HG03558 (cell line): ENCODE measurements around the gene TMEM205.
"Not testable (repeated sequence)": the region's sequence is repeated elsewhere in the genome, so short reads cannot be mapped to it uniquely, and the experiment has no call there.

Experiments used
- ATAC-seq: cut with Tn5 transposase; IDR thresholded peaks from one replicate; pipeline ENCODE4 v1.9.1; 2021; ENCODE audit warnings: moderate number of reproducible peaks; ENCODE audit not compliant: unreplicated experiment; ENCODE audit errors: extremely low read depth

Gene TMEM205

GRCh38 chr19:11342429-11342828, 3.6 kb downstream of the TMEM205 start:
- ATAC-seq: no peak

- ATAC-seq: not testable (repeated sequence)
Measured at GRCh38 chr19:11340099-11340467, 6.0 kb downstream of the TMEM205 start.

GRCh38 chr19:11339254-11340098, 6.6 kb downstream of the TMEM205 start, which contains the start of gene RAB3D:
Gene RAB3D (minus strand): TSS chr19:11339657. CDS start chr19:11337399, 2,258 bp downstream.
- no peak for ATAC-seq

GRCh38 chr19:11338569-11339253, 7.4 kb downstream of the TMEM205 start:
- no peak for ATAC-seq

- no peak for ATAC-seq
Measured at GRCh38 chr19:11338121-11338520, 7.9 kb downstream of the TMEM205 start.

- no peak for ATAC-seq
Measured at GRCh38 chr19:11337080-11337479, 9.0 kb downstream of the TMEM205 start.

- no peak for ATAC-seq
Measured at GRCh38 chr19:11335449-11336146, 10.5 kb downstream of the TMEM205 start.

GRCh38 chr19:11333838-11334237, 12.2 kb downstream of the TMEM205 start:
- not testable (repeated sequence) for ATAC-seq

GRCh38 chr19:11332822-11333221, 13.2 kb downstream of the TMEM205 start:
- no peak for ATAC-seq

GRCh38 chr19:11331502-11331901, 14.6 kb downstream of the TMEM205 start:
- no peak for ATAC-seq

- ATAC-seq: no peak
Measured at GRCh38 chr19:11330127-11330526, 15.9 kb downstream of the TMEM205 start.

- ATAC-seq: no peak
Measured at GRCh38 chr19:11325544-11325943, 20.5 kb downstream of the TMEM205 start.

GRCh38 chr19:11324748-11325389, 21.2 kb downstream of the TMEM205 start:
- no peak for ATAC-seq

GRCh38 chr19:11324079-11324661, 21.9 kb downstream of the TMEM205 start:
- no peak for ATAC-seq

- no peak for ATAC-seq
Measured at GRCh38 chr19:11323601-11324078, 22.4 kb downstream of the TMEM205 start.

- no peak for ATAC-seq
Measured at GRCh38 chr19:11322269-11323024, 23.6 kb downstream of the TMEM205 start.

- ATAC-seq: no peak
Measured at GRCh38 chr19:11321191-11322126, 24.6 kb downstream of the TMEM205 start.
